GM18508 (cell line): ENCODE data around the gene POC1A.

ENCODE experiments used
- ATAC-seq: cut with Tn5 transposase; IDR thresholded peaks from one replicate; pipeline ENCODE4 v1.9.1; 2021; ENCODE audit warnings: moderate number of reproducible peaks; ENCODE audit not compliant: insufficient read depth, unreplicated experiment

The POC1A gene

DNA sequence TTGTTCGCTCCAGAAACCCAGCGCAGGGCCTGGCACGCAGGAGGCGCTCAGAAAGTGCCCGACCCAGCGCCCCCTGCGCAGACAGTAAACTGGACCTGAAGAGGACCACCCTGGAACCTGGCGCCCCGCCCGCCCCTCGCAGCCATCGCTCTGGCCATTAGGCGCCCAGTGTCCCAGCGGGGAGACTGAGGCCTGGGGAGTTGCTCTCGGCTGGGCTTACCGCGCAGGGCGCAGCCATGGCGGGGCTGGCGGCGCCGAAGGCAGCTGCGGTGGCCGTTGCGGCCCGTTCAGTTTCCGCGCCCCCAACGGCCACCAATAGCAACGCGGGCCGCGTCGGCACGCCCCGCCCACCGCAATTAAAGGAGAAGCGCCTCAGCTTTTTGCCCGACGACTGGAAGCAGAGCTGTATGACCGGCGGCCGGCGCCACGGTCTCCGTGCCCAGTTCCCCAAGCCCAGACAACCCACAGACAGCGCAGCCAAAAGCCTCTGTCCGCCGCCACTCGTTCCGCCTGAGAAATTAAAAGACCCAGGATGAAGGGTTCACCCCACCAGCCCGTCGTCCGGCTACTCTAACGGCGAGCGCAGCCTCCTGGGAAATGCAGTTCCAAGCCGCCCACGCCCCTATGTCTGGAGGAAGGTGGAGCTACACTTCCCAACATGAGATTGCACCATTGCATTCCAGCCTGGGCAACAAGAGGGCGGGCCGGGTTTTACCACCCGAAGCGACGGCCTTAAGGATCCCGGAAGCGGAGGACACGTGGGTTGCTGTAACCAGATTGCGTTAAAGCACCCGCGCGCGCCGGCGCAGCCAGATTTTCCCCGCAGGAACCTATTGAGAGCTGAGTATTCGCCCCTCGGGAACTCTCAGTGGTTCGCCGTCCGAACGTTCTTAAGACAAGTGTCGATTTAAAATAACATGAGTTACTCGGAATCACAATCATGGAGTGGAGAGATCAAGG, at the start of gene POC1A:
TSS of gene POC1A (minus strand) at position 289 of the 960 bp plus-strand sequence. CDS start at position 238, 51 bp downstream.
- no peak for ATAC-seq

DNA sequence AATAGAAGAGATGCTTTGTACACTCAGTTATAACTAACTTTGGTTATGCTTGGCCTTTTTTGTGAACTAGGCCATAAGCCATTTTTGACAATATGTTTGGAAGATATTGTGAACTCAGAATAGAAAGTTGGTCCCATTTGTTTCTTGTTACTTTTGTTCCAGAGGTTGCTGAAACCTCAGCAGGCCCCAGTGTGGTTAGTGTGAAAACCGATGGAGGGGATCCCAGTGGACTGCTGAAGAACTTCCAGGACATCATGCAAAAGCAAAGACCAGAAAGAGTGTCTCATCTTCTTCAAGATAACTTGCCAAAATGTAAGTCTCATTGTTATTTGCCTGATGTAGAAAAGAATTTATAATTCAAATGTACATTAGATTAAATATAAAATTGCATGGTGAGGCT, 49.5 kb upstream of the POC1A start:
- no peak for ATAC-seq

DNA sequence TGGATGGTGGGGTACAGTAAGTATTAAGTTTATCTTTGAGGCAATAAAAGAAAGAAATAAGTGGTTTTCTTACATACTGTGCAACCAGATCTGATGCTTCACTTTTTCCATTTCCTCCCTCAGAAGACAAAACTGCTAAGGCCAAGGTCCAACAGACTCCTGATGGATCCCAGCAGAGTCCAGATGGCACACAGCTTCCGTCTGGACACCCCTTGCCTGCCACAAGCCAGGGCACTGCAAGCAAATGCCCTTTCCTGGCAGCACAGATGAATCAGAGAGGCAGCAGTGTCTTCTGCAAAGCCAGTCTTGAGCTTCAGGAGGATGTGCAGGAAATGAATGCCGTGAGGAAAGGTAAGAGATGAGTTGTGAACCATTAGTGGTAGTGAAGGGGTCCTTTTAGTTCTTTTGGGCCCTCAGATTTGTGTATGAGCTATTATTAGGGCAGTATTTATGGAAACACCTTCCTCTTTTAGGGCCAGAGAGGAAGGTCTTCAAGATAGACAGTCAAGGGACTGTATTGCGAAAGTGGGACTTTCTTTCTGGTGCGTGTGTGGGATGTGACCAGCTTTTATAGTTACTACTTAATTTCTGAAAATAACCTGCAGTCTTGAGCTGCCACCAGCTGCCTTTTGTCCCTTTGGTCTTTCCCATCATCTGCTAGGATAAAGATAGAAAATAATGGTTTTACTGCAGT, 48.3 kb upstream of the POC1A start:
- ATAC-seq = no peak

- ATAC-seq = no peak
Measured at GRCh38 chr3:52200981-52201679, 46.9 kb upstream of the POC1A start.

DNA sequence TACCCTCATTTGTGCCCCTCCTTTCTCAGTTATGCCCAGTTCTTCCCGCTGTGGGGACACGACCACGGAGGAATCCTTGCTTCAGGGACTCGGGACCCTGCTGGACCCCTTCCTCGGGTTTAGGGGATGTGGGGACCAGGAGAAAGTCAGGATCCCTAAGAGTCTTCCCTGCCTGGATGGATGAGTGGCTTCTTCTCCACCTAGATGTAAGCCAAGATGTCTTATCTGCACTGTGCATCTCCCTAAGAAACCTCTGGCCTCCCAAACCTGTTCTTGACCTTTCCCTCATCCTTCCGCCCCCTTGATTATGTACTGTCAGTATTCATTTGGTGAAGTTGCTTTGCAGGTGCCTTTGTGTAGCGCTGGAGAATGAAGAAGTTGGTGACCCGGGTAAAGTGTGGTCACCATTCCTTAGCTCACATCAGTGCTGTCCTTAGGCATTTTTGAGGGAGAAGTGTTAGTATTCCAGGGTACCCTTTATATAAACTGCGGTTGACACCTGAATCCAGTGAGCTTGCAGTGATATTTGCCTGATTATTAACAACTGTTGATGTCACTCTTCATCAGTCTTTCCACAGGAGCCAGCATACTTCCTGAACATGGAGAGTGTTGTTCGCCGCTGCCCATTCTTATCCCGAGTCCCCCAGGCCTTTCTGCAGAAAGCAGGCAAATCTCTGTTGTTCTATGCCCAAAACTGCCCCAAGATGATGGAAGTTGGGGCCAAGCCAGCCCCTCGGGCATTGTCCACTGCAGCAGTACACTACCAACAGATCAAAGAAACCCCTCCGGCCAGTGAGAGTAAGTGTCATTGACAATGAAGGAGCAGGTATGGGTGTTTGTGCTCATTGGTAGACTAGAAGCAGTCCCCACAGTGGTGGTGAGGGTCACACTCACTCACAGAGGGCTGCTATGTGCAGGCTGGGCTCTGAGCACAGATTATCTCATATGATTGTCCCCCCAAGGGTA, 44.7 kb upstream of the POC1A start:
- no peak for ATAC-seq

DNA sequence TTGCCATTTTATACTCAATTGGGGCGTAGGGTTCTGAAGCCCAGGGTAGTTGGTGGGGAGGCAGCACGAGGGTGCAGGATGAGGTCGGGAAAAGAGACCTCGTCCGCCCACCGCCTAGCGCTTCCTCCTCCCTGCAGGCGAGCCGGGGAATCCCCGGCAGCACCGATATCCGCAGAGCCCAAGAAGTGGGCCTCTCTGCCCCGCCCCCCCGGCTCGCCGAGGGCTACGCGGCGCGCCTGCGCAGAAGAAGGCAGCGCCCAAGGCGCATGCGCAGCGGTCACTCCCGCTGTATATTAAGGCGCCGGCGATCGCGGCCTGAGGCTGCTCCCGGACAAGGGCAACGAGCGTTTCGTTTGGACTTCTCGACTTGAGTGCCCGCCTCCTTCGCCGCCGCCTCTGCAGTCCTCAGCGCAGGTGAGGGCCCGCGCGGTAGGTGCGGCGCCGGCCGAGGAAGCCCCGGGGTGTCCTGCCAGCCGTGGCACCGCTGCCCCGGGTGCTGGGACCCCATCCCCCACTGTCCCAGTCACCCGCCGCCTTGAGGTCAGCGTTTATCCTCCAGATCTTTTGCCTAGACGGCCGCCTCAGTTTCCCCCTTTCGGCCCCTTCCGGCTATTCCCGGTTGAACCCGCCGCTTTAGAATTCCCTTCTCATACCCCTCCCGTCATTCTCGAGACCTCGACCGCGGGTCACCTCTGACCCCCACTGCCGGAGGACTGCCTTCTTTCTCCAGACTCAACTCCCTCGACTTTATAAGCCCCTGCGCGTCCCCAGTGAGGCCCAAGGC, 43.8 kb upstream of the POC1A start, which contains the start of gene ALAS1:
TSS of gene ALAS1 (plus strand) at position 319 of the 784 bp plus-strand sequence. CDS start 1,082 bp downstream, outside the sequence.
- peak; percentile 58 for ATAC-seq

DNA sequence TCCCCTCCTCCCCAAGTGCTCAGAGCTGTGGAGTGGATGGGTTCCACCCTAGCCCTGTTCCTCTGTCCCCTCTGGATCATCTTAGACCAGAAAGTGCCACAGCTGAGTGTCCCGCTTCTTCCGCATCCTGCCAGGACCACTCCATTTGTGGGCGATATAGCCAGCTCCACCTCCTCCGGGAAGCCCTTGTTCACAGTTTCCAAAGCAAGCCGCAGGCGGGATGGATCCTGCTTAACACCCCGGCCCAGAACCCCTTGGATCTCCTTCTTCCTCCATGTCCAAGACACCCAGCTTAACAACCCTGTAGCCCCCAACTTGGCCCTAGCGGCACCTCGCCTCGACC, 43.2 kb upstream of the POC1A start:
- ATAC-seq = no peak

DNA sequence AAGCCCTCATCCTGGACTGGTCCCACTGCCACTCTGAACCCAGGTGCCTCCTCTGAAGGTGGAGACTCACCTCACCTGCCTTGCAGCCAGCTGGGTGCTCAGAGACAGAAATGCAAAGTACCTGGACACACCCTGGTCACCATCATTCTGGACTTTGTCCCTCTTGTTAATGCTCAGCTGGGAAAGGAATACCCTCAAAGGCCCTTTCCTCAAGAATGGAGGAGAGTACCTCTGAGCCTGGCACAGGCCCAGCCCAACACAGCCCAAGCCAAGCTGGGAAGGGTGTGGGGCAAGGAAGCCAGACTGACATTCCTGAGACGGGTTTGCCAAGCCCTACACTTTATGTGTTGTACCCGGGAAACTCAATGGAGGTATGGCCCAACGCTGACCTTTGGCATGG, 42.8 kb upstream of the POC1A start:
- ATAC-seq = no peak

GRCh38 chr3:52195823-52196331, 41.7 kb upstream of the POC1A start:
- no peak for ATAC-seq

DNA sequence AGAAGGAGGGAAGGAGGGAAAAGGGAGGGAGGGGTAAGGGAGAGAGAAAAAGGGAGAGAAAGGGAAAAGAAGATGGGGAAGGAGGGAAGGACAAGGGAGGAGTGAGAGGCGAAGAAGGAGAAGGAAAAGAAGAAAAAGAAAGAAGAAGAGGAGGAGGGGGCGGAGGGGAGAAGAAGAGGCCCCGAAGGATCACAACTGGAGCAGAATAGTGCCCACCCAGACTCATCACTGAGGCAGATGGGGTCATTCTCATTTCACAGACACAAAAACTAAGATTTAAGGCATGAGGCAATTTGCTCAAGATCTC, 41.0 kb upstream of the POC1A start:
- ATAC-seq = no peak

DNA sequence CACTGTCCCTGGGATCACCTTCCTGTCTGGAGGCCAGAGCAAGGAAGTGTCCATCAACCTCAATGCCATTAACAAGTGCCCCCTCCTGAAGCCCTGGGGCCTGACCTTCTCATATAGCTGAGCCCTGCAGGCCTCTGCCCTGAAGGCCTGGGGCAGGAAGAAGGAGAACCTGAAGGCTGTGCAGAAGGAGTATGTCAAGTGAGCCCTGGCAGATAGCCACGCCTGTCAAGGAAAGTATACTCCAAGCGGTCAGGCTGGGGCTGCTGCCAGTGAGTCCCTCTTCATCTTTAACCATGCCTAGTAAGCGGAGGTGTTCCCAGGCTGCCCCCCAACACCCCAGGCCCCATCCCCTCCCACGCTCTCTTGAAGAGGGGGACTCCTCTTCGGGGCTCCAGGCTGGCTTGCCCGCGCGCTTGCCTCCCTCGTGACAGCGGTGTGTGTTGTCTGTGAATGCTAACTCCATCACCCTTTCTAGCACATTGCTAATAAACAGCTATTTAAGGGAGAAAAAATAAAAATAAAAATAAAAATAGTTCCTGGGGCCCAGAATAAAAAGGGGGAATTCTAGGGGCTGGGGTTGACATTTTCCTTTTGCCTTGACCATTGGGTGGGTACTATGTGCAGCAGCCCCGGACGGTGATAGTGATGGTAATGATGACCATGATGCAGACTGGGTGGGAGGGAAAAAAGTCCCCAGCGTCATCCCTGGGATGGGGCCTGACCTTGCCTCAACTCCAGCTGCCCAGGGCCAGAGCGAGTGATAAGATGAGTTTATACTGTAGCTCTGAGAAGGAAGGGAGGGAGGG, 40.5 kb upstream of the POC1A start:
- ATAC-seq = no peak

DNA sequence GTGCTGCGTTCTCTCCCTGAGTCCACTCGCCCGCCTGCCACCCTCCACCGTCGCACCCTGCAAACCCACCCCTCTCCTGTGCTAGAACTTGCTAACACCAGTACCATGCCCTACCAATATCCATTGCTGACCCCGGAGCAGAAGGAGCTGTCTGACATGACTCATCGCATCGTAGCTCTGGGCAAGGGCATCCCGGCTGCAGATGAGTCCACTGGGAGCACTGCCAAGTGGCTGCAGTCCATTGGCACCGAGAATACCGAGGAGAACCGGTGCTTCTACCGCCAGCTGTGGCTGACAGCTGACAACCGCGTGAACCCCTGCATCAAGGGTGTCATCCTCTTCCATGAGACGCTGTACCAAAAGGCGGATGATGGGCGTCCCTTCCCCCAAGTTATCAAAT, 38.8 kb upstream of the POC1A start:
- no peak for ATAC-seq

GRCh38 chr3:52191663-52192062, 37.4 kb upstream of the POC1A start:
- no peak for ATAC-seq

GRCh38 chr3:52190294-52191074, 36.3 kb upstream of the POC1A start:
- no peak for ATAC-seq

DNA sequence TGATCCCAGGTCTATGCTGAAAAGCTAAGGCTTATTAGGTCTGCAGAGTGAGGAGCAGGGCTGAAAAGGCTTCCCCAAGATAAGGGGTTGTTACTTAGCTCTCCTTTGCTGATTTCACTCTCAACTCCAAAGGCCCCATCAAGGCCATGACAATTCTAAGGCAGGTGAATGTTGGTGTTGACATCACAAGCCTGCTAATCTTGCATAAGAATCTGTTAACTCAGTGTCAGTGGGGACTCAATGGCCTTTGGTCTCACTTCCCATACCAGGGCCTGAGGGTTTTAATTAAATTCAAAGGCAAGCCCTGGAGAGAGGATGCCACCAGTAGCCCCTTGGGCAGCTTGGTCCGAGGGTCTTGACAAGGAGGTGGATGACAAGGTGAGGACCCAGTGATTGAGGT, 34.3 kb upstream of the POC1A start:
- ATAC-seq = no peak

DNA sequence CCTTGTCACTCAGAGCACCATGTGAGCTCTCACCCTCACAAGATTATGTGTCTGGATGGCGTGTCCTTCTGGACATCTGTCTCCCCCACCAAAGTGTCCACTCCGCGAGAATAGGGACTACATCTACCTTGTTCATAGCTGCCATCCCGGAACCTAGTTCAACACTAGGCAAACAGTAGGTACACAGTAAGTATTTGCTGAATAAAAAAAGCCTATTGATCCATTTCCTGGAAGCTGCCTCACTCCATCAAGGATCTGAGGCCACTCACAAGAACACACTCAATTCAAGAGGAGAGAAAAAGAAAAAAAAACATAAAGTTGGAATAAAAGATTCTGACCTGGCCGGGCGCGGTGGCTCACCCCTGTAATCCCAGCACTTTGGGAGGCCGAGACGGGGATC, 32.5 kb upstream of the POC1A start:
- ATAC-seq = no peak

DNA sequence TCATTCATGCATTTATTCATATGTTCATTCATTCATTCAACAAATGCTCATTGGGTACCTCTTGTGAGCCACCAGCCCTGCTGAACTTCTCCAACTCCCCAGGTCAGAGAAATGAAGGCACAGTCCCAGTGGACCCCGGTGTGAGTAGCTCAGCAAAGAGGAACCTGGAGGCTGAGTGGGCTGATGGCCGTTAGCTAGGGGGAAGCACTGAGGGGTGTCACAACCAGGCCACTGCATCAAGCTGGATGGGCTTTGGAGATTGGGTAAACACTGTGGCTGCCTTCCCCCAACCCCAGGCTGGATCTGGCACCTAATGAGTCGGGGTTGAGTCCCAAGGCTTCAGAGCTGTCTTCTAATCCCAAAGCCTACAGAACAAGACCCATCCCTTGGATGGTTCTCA, 31.6 kb upstream of the POC1A start:
- ATAC-seq = no peak
